ENCODE measurements around the gene RBM18. TPM values are rescaled to one million over a fixed set of nuclear protein-coding genes. Genes with fewer than 3 reads are reported as not detected.

RBM18 gene
- total RNA-seq, 1 donor from 2014 or later = 12.9 TPM

GRCh38 chr9:122287214-122287720 lies 22.6 kb upstream of the RBM18 start:
- Histone ChIP-seq H3F3A (ENCODE audit: low read depth) (no peaks in the 10 kb centered on the region), H4K20me1 (ENCODE audit: low read depth) (peaks cover 3% of the 10 kb centered on the region), H3K9me3 (ENCODE audit: low read depth) (no peaks in the 10 kb centered on the region), H3K79me2 (ENCODE audit: low read depth) (no peaks in the 10 kb centered on the region), H3K9ac (no peak overlapping the region), H3K4me2 (no peak overlapping the region), H3K27me3 (no peaks in the 10 kb centered on the region), H3K27ac (no peak overlapping the region), H3K4me3 (no peak overlapping the region), H2AFZ (replicated peaks) (no peak overlapping the region), H3K36me3 (no peaks in the 10 kb centered on the region), H3K4me1 (no peaks in the 10 kb centered on the region)
- no peaks in the 10 kb centered on the region for H3K9me3 Mint-ChIP-seq
- no peak overlapping the region for H3K4me3 Mint-ChIP-seq
- TF ChIP-seq CTCF (IDR thresholded peaks at IDR 0.05) (no peak), EZH2 (IDR thresholded peaks at IDR 0.05) (no peak), EZH2phosphoT487 (IDR thresholded peaks at IDR 0.05) (no peak)
- peaks cover 2% of the 10 kb centered on the region for H3K27me3 Mint-ChIP-seq (ENCODE audit: insufficient read depth, low read depth)
- DNase-seq (ENCODE audit: low spot score) = no peak
- no peak overlapping the region for H3K27ac Mint-ChIP-seq
- H3K36me3 Mint-ChIP-seq = peaks cover 8% of the 10 kb centered on the region
- no peaks in the 10 kb centered on the region for H3K4me1 Mint-ChIP-seq

- Histone ChIP-seq H2AFZ (replicated peaks) (no peak overlapping the region), H3K9ac (no peak overlapping the region), H3K4me2 (no peak overlapping the region), H3K9me3 (ENCODE audit: low read depth) (no peaks in the 10 kb centered on the region), H3F3A (ENCODE audit: low read depth) (no peaks in the 10 kb centered on the region), H3K4me1 (no peaks in the 10 kb centered on the region), H3K27me3 (no peaks in the 10 kb centered on the region), H3K36me3 (no peaks in the 10 kb centered on the region), H3K27ac (no peak overlapping the region), H3K4me3 (no peak overlapping the region), H3K79me2 (ENCODE audit: low read depth) (no peaks in the 10 kb centered on the region), H4K20me1 (ENCODE audit: low read depth) (peaks cover 3% of the 10 kb centered on the region)
- no peak for DNase-seq (ENCODE audit: low spot score)
- TF ChIP-seq EZH2 (IDR thresholded peaks at IDR 0.05) = no peak
- no peak for TF ChIP-seq EZH2phosphoT487 (IDR thresholded peaks at IDR 0.05)
- no peak for TF ChIP-seq CTCF (IDR thresholded peaks at IDR 0.05)
- peaks cover 8% of the 10 kb centered on the region for H3K36me3 Mint-ChIP-seq
- H3K9me3 Mint-ChIP-seq = no peaks in the 10 kb centered on the region
- no peak overlapping the region for H3K27ac Mint-ChIP-seq
- no peak overlapping the region for H3K4me3 Mint-ChIP-seq
- H3K27me3 Mint-ChIP-seq (ENCODE audit: insufficient read depth, low read depth) = peaks cover 2% of the 10 kb centered on the region
- peaks cover under 1% of the 10 kb centered on the region for H3K4me1 Mint-ChIP-seq
Measured at GRCh38 chr9:122286764-122287163, 22.1 kb upstream of the RBM18 start.

GRCh38 chr9:122281368-122281767 lies 16.7 kb upstream of the RBM18 start:
- no peak overlapping the region for H3K4me2 ChIP-seq
- no peaks in the 10 kb centered on the region for H3K36me3 ChIP-seq
- peaks cover 22% of the 10 kb centered on the region for H3K36me3 Mint-ChIP-seq
- no peak overlapping the region for H3K27ac Mint-ChIP-seq
- no peak for DNase-seq (ENCODE audit: low spot score)
- no peak overlapping the region for H3K4me3 Mint-ChIP-seq
- no peak overlapping the region for H2AFZ ChIP-seq (replicated peaks)
- no peaks in the 10 kb centered on the region for H3K4me1 ChIP-seq
- TF ChIP-seq EZH2phosphoT487 (IDR thresholded peaks at IDR 0.05) (no peak), EZH2 (IDR thresholded peaks at IDR 0.05) (no peak), CTCF (IDR thresholded peaks at IDR 0.05) (no peak)
- H3K4me3 ChIP-seq = no peak overlapping the region
- peaks cover 3% of the 10 kb centered on the region for H4K20me1 ChIP-seq (ENCODE audit: low read depth)
- no peak overlapping the region for H3K27ac ChIP-seq
- no peaks in the 10 kb centered on the region for H3K27me3 ChIP-seq
- peaks cover 3% of the 10 kb centered on the region for H3K4me1 Mint-ChIP-seq
- H3K79me2 ChIP-seq (ENCODE audit: low read depth) = peaks cover 15% of the 10 kb centered on the region
- no peaks in the 10 kb centered on the region for H3K27me3 Mint-ChIP-seq (ENCODE audit: insufficient read depth, low read depth)
- H3K9ac ChIP-seq = peak overlapping the region; percentile 27
- H3F3A ChIP-seq (ENCODE audit: low read depth) = no peaks in the 10 kb centered on the region
- no peaks in the 10 kb centered on the region for H3K9me3 ChIP-seq (ENCODE audit: low read depth)
- peaks cover 11% of the 10 kb centered on the region for H3K9me3 Mint-ChIP-seq
